GM21576 (cell line): Measurements from ENCODE around the gene LTC4S.
"Not testable (repeated sequence)": the region's sequence is repeated elsewhere in the genome, so short reads cannot be mapped to it uniquely, and the experiment has no call there.

Experiments
- ATAC-seq: cut with Tn5 transposase; IDR thresholded peaks from one replicate; pipeline ENCODE4 v1.9.1; 2021; ENCODE audit warnings: mild to moderate bottlenecking, moderate library complexity; ENCODE audit not compliant: unreplicated experiment

The LTC4S gene, protein sequence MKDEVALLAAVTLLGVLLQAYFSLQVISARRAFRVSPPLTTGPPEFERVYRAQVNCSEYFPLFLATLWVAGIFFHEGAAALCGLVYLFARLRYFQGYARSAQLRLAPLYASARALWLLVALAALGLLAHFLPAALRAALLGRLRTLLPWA

DNA sequence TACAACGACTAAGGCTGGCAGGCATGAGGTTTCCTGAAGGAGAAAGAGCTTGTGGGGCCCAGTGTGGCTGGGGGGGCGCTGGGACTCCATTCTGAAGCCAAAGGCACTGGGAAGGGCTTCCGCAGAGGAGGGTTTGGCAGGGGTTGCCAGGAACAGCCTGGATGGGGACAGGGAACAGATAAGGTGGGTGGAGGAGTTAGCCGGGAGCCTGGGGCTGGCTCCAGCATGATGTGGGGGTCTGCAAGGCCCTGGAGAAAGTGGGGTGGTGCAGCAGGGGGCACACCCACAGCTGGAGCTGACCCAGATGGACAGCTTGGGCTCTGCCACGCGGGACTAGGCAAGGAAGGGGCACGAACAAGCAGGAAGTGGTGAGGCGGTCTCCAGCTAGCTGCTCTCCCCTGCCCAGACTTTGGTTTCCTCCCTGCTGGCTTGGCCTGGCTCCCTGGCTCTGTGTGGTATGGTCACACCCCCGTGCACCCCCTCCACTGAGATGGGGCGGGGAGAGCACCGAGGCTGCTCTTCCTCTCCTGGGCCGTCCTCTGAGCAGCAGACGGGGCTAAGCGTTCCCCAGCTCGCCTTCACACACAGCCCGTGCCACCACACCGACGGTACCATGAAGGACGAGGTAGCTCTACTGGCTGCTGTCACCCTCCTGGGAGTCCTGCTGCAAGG lies at the start of gene LTC4S:
LTC4S (plus strand) TSS at position 519 of the 672 bp plus-strand sequence; CDS start at position 614, 95 bp downstream.
- ATAC-seq = no peak

DNA sequence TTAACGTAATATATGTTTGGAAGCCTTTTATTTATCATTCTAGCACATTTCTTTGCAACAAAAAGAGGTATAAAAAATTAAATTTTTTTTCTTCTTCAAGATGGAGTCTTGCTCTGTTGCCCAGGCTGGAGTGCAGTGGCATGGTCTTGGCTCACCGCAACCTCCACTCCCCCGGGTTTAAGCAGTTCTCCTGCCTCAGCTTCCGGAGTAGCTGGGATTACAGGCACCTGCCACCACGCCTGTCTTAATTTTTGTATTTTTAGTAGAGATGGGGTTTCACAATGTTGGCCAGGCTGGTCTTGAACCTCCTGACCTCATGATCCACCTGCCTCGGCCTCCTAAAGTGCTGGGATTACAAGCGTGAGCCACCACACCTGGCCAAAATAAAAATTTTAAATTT lies 49.7 kb upstream of the LTC4S start:
- not testable (repeated sequence) for ATAC-seq

- ATAC-seq = no peak
These were observed 46.9 kb upstream of the LTC4S start for GRCh38 chr5:179746872-179747271.

DNA sequence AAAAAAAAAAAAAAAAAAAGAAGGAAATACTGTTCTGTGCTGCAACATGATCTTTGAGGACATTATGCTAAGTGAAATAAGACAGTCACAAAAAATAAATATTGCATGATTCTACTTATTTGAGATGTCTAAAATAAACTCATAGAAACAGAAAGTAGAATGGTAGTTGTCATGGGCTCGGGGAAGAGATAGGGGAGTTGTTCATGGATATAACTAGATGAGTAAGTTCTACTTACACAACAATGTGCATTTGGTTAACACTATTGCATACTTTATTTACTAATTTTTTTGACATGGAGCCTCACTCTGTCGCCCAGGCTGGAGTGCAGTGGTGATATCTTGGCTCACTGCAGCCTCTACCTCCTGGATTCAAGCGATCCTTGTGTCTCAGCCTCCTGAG lies 46.0 kb upstream of the LTC4S start:
- ATAC-seq = no peak

DNA sequence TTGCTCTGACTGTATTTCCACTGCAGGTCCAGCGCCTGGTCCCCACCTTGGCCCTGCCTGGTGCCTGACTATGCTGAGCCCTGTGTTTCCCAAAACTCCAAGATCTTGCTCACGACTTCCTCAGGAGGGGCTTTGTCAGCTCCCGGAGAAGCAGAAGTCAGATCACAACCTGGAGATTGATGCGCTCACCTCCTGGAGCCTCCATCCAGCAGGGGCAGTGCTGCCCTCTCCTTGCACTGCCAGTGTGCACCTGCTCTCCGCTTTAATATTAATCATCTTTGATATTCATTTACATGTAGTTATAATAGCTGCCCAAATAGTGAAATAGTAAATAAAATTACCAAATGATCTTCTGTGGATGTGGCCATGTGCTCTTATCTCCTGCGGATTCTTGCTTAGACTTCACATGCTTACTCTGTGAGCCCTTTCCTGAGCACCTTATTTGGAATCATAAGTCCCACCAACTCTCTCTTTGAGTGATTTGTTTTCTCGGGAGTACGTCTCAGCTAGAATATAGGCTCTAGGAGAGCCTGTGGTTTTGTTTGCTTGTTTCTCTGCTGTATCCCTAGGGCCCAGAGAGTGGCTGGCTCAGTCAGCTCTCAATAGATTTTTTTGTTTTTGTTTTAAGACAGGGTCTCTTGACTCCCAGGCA lies 43.8 kb upstream of the LTC4S start:
- ATAC-seq = no peak

DNA sequence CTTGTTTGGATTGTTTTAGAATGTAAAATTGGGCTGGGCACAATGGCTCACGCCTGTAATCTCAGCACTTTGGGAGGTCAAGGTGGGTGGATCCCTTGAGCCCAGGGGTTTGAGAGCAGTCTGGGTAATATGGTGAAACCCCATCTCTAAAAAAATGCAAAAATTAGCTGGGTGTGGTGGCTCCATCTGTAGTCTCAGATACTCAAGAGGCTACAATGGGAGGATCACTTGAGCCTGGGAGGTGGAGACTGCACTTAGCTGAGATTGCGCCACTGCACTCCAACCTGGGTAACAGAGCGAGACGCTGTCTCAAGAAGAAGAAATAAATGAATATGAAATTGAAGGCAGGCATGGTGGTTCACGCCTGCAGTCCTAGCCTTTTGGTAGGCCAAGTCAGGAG lies 39.8 kb upstream of the LTC4S start:
- ATAC-seq = no peak

DNA sequence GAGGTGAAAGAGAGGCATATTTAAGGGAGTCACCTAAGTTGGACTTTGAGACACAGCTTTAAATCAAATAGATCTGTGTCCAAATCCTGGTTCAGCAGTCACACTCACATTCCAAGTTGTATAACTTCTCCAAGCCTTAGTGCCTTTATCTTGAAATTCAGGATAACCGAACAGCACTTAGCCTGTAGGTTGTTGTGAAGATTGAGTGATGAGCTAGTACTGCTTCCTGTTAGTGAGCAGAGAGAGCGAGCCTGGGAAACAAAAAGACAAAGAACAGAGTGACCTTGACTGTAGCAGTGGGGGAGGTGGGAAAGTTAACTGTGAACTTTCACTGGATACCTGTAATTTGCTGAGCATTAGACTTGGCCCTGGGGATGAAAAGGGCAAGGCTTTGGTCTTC lies 38.8 kb upstream of the LTC4S start:
- ATAC-seq = no peak

GRCh38 chr5:179758955-179759354 lies 34.8 kb upstream of the LTC4S start:
- ATAC-seq = no peak

GRCh38 chr5:179759581-179760551 lies 33.9 kb upstream of the LTC4S start:
- ATAC-seq = no peak

DNA sequence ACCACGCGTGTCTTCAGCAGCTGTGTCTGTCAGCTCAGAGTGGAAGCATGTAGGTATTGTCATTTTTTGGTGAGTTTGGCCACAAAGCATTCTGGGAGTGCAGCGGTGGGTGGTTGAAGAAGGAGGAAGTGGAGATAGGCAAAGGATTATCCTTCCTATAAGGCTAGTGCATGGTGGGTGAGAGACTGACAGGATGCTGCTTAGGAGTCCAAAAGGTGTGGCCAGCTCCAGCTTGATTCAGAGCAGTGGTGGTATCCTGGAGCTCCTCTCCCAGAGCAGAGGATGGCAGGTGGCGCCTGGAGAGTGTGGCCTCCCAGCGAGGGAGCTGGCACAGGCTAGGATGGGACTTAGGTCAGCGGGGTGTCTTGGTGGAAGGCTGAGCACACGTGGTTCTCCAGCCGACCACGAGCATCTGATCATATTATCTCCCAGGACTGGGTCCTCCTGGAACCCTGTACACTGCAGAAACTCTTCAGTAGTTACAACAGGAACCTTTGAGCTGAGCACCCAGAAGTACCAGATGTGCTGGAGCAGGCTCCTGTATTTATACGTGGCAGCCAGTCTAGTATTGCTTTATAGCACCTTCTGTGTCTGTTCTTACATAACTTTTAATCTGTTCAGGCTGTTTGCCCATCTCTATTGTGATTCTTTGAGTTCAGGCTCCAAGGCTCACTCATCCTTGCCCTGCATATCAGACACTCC lies 31.6 kb upstream of the LTC4S start:
- peak; percentile 41 for ATAC-seq

DNA sequence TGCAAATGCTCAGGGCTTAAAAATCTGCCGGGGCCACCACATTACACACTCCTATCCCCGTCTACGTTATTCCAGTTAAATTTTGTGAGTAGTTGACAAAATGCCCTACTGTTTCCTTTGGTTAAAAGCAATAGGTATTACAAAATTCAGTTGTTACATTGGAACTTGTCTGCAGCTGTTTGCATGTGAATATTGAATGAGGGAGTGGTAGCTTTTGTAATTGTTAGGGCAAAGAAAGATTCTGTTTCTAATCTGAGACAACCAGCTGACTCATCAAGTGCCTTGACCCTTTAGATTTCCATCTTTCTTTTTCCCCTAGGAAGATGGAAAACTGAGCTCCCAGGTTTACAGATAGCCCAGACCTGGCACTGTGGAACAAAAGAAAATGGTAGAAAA lies 31.0 kb upstream of the LTC4S start:
- no peak for ATAC-seq

DNA sequence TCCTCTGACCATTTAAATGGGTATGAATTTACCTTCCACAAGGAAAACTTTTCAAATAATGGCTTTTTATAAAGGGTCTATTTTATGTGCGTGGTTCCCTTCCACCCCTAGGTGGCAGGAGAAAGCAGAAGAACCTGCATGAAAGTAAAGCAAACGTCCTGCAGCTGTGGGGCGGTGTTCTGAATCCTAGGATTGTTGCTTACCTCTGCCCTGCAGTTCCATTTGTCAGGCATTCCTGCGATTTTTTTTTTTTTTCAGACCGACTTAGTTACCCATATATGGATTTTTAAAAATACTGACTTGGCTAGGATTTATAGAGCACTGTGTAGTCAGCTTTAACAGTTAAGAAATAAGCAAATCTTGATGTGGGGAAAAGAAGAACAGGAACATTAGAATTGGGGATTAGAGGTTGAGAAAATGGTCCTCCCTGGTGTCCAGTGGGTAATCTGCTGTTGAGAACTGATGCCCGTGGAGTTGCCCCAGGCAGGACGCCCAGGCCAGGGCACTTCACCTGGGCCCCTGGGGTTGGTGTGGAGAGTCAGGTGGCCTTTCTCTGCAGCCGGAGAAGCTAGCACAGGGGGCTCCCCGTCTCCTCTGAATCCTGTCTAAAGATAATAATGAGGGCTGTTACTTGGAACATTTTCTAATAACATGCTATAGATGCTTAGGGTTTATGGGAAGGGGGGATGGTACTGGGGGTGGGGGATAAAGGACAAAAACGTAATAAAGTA lies 30.4 kb upstream of the LTC4S start:
- ATAC-seq = no peak

DNA sequence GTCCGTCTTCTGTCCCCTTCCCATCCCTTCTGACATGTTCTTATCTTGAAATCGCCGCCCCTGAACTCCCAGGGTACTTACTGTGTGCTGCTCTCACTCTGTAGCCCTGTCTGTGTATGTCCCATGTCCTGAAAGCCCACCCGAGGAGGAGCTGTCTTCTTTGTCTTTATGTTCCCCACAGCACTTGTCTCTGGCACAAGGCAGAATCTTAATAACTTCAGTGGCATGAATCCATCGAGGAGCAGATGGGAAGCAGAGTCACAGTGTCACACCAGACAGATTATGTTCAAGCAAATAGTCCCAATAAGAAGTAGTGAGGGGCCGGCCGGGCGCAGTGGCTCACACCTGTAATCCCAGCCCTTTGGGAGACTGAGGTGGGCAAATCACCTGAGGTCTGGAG lies 29.7 kb upstream of the LTC4S start:
- no peak for ATAC-seq

DNA sequence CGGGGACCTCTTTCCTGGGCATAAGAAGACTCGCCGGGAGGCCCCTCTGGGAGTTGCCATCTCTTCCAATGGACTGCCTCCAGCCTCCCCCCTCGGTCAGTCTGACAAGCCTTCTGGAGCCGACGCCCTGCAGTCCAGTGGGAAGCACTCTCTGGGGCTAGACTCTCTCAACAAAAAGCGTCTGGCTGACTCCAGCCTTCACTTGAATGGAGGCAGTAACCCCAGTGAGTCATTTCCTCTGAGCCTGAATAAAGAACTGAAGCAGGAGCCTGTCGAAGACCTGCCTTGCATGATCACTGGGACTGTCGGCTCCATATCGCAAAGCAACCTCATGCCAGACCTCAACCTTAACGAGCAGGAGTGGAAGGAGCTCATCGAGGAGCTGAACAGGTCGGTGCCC lies 28.4 kb upstream of the LTC4S start:
- ATAC-seq = no peak

DNA sequence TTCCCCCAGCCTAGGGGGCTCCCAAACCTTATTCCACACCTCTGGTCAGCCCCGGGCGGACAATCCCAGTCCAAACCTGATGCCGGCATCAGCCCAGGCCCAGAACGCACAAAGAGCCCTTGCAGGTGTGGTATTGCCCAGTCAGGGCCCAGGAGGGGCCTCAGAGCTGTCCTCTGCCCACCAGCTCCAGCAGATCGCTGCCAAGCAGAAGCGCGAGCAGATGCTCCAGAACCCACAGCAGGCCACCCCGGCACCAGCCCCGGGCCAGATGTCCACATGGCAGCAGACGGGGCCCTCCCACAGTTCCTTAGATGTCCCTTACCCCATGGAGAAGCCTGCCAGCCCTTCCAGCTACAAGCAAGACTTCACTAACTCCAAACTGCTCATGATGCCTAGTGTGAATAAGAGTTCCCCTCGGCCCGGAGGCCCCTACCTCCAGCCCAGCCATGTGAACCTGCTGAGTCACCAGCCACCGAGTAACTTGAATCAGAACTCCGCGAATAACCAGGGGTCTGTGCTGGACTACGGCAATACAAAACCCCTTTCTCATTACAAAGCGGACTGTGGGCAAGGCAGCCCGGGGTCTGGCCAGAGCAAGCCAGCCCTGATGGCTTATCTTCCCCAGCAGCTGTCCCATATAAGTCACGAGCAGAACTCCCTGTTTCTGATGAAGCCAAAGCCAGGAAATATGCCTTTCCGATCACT lies 27.6 kb upstream of the LTC4S start:
- ATAC-seq = no peak

DNA sequence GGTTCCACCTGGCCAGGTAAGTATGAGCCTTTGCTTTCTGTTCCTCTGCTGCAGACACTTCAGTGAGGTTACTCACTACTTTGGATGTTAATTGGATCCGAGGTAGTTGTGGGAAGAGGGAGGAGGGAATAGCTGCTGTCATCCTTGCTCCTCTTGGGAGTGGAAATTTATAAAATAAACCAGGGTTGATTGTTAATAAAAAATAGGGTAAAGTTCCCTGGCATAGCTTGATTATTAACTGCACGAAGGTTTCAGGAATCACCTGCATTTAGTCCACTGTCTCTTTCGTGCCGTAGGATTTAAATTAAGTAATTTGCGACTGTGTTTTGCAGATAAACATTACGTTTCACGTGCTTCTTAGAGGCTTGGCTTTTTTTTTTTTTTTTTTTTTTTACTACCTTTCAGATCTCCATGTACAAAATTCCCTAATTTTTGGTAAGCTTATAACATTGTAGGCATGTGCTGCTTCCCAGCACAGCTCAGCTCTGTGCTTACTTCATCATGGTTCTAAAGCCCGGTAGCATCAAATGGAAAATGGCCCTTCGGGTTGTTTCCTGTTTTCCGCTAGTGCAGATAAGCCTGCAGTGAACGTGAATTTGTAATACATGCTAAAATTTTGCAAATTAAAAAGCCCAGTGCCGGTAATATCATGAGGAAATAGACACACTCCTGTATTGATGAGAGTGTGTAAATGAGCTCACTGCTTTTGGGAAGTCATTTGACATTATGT lies 26.9 kb upstream of the LTC4S start:
- ATAC-seq = no peak

DNA sequence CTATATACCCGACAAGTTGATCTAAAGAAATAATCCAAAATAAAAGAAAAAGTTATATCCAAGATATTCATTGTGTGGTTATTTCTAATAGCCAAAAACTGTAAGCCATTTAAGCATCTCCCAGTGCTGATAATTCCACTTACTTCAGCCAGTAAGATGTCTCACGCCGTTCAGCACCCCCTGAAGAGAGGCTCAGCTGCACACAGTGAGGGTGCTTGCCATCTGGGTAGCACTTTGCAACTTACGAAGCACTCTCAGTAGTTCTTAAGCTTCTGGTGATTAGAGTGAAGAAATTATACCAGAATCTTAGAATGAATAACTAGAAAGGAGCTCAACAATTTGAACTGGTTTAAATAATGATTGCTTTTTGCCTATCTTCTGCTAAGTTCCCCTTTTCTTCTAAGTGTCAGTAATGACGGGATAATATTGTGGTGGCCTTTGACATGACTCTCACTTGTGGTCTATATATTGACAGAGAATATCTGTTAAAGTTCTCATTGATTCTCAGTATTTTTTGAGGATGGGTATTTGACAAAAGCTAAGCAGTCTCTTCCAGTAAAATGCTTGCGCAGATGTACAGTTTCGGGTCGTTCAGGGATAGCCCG lies 26.2 kb upstream of the LTC4S start:
- no peak for ATAC-seq

GRCh38 chr5:179768326-179769085 lies 25.3 kb upstream of the LTC4S start:
- no peak for ATAC-seq
